CD4-positive, alpha-beta T cell treated with Interleukin-6 at 100 ng/mL for 8 hours (primary cell): Measurements from ENCODE around the gene YIPF7.

Source experiments
- DNase-seq: peaks from one replicate; pipeline ENCODE4 v3.0.0-alpha.2; 2020; ENCODE audit warnings: mixed read lengths, low spot score

Gene YIPF7

GRCh38 chr4:44651425-44651824 lies at the start of gene YIPF7:
Gene YIPF7, minus strand, starts transcription at chr4:44651625. Its CDS starts 1,525 bp downstream, at chr4:44650100.
- DNase-seq, result no peak

GRCh38 chr4:44701037-44701436 lies 49.6 kb upstream of the YIPF7 start:
- DNase-seq, result no peak

GRCh38 chr4:44700427-44700826 lies 49.0 kb upstream of the YIPF7 start:
- DNase-seq, result no peak

- no peak for DNase-seq
Measured at GRCh38 chr4:44684648-44685047, 33.2 kb upstream of the YIPF7 start.

GRCh38 chr4:44679060-44679459 lies 27.6 kb upstream of the YIPF7 start:
- no peak for DNase-seq

- peak; percentile 86 for DNase-seq
Measured at GRCh38 chr4:44678094-44679041, 26.9 kb upstream of the YIPF7 start, which contains the start of gene GUF1. Gene GUF1, plus strand, starts transcription at chr4:44678420. Its CDS starts 203 bp downstream, at chr4:44678623.

- no peak for DNase-seq
Measured at GRCh38 chr4:44675366-44675765, 23.9 kb upstream of the YIPF7 start.

- DNase-seq, result no peak
Measured at GRCh38 chr4:44674471-44674870, 23.0 kb upstream of the YIPF7 start.

GRCh38 chr4:44671636-44672035 lies 20.2 kb upstream of the YIPF7 start:
- DNase-seq, result no peak

GRCh38 chr4:44670506-44671199 lies 19.2 kb upstream of the YIPF7 start:
- DNase-seq, result no peak

GRCh38 chr4:44668526-44668925 lies 17.1 kb upstream of the YIPF7 start:
- no peak for DNase-seq

GRCh38 chr4:44663539-44664263 lies 12.3 kb upstream of the YIPF7 start:
- no peak for DNase-seq

GRCh38 chr4:44662623-44663005 lies 11.2 kb upstream of the YIPF7 start:
- DNase-seq, result no peak

- DNase-seq, result no peak
Measured at GRCh38 chr4:44661940-44662622, 10.7 kb upstream of the YIPF7 start.

- no peak for DNase-seq
Measured at GRCh38 chr4:44660396-44660795, 9.0 kb upstream of the YIPF7 start.

GRCh38 chr4:44652002-44652401 lies 577 bp upstream of the YIPF7 start:
- DNase-seq, result no peak

- DNase-seq, result no peak
Measured at GRCh38 chr4:44646151-44646550, 5.3 kb downstream of the YIPF7 start.

- DNase-seq, result no peak
Measured at GRCh38 chr4:44638091-44638490, 13.3 kb downstream of the YIPF7 start.

GRCh38 chr4:44632733-44633132 lies 18.7 kb downstream of the YIPF7 start:
- no peak for DNase-seq

GRCh38 chr4:44632089-44632488 lies 19.3 kb downstream of the YIPF7 start:
- DNase-seq, result no peak

- peak; percentile 45 for DNase-seq
Measured at GRCh38 chr4:44629280-44629866, 22.1 kb downstream of the YIPF7 start.
